ENCODE data around the gene CHP1. TPM values are rescaled to one million over a fixed set of nuclear protein-coding genes. Genes with fewer than 3 reads are reported as not detected.
"Not testable (repeated sequence)": the region's sequence is repeated elsewhere in the genome, so short reads cannot be mapped to it uniquely, and the experiment has no call there.

The CHP1 gene
- total RNA-seq, 1 donor from 2014 or later: 58.6 TPM

DNA sequence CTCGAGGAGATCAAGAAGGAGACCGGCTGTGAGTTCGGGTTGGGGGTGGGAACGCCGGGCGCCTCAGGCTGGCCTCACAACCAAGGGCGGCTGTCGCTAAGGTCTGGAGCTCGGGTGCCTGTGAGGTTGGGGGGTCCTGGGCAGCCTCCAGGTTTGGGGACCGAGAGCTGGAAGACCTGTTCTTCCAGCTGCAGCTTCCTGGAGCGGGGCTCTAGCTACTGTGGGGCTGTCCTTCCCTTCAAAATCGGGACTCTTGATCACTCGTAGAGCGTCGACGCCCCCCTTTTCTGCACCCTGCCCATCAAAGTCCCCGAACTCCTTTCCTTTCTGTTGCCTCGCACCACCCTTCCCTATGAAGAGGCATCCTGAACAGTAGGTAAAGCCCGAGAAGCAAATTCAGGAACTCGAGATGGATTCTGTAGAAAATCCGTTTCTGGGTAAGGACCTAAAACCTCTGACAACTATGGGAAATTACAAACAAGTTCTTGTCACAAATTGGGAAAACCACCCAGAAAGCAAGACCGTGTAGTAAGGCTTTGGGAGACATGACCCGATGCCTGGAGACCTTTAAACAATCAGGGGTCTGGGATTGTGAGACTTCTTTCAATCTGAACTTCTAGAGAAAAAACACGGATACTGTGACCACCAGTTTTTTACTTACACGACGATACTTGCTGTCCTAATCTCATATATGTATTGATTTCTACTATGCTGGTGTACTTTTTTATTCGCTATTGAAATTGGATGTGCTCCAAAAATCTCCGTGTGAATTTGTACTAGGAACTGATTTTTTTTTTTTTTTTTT is 556 bp downstream of the CHP1 start:
- no peaks in the 10 kb centered on the region for H3K36me3 Mint-ChIP-seq (ENCODE audit: low read depth)
- no peak for DNase-seq (ENCODE audit: low spot score)
- H3K27me3 Mint-ChIP-seq (ENCODE audit: low read depth): peaks cover 4% of the 10 kb centered on the region
- intact Hi-C loops (cut with micrococcal nuclease): loop anchor here (1.0 to 2.0 kb wide), 6 partner anchors 51 to 429 kb away; partner anchors contain the start of genes CHAC1, DNAJC17, MGA and NUSAP1
- H3K4me1 Mint-ChIP-seq (ENCODE audit: low read depth): peaks cover 24% of the 10 kb centered on the region
- H3K27ac Mint-ChIP-seq: peak overlapping the region; percentile 85
- no peaks in the 10 kb centered on the region for H3K9me3 Mint-ChIP-seq
- peak overlapping the region; percentile 87 for H3K4me3 Mint-ChIP-seq (ENCODE audit: low read depth)

DNA sequence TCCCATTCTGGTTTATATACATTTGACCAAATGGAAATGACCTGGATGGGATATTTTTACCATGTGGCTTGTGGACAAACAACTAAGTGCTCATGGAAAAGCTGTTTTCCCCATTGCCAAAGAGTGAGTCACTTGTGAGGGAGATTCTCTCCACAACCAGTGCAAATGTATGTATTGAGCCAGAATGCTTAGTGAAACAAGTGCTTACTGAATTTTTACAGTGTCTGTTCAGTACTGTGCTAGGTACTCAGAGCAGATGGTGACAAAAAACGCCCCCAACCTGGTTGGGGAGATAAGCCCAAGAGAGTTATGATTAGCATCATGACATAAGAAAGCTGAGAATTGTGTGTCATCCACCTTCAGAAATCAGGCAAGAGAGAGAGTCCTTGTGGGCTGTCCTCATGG is 2.3 kb downstream of the CHP1 start:
- intact Hi-C loops (cut with micrococcal nuclease): no loop called here

DNA sequence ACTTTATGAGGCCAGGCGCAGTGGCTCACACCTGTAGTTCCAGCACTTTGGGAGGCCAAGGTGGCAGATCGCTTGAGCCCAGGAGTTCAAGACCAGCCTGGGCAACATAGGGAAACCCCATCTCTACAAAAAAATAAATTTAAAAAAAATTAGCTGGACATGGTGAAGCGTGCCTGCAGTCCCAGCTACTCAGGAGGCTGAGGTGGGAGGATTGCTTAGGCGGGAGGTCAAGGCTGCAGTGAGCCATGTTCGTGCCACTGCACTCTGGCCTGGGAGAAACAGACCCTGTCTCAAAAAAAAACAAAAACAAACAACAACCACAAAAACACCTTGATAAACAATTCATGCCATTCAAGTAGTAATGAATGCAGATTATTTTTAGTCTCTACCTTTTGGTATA is 4.2 kb downstream of the CHP1 start:
- DNase-seq (ENCODE audit: low spot score); H3K27ac Mint-ChIP-seq; H3K9me3 Mint-ChIP-seq; H3K27me3 Mint-ChIP-seq (ENCODE audit: low read depth); intact Hi-C loops (cut with micrococcal nuclease); H3K4me3 Mint-ChIP-seq (ENCODE audit: low read depth); H3K36me3 Mint-ChIP-seq (ENCODE audit: low read depth): not testable (repeated sequence)
- peaks cover 31% of the 10 kb centered on the region for H3K4me1 Mint-ChIP-seq (ENCODE audit: low read depth)

More for the DNA sequence above, 2.3 kb downstream of the CHP1 start:
- DNase-seq (ENCODE audit: low spot score): no peak
- Mint-ChIP-seq H3K4me3 (ENCODE audit: low read depth) (no peak overlapping the region), H3K27me3 (ENCODE audit: low read depth) (no peaks in the 10 kb centered on the region), H3K4me1 (ENCODE audit: low read depth) (peaks cover 31% of the 10 kb centered on the region), H3K27ac (no peak overlapping the region), H3K36me3 (ENCODE audit: low read depth) (no peaks in the 10 kb centered on the region), H3K9me3 (no peaks in the 10 kb centered on the region)

DNA sequence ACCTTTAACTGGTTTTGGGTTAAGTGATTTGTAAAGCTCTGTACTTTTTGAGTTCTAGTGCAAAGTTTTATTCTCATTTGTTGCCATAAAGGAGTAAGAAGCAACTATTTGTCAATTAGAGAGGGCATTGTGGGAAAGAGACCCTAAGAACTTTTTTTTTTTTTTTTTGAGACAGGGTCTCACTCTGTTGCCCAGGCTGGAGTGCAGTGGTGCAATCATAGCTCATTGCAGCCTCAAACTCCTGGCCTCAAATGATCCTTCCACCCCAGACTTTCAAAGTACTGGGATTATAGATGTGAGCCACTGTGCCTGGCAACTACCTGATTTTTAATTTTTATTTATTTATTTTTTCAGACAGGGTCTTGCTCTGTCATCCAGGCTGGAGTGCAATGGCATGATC is 4.9 kb downstream of the CHP1 start:
- intact Hi-C loops (cut with micrococcal nuclease): no loop called here
- Mint-ChIP-seq H3K4me1 (ENCODE audit: low read depth) (peaks cover 28% of the 10 kb centered on the region), H3K27me3 (ENCODE audit: low read depth) (no peaks in the 10 kb centered on the region), H3K27ac (no peak overlapping the region), H3K4me3 (ENCODE audit: low read depth) (no peak overlapping the region), H3K36me3 (ENCODE audit: low read depth) (no peaks in the 10 kb centered on the region), H3K9me3 (no peaks in the 10 kb centered on the region)
- no peak for DNase-seq (ENCODE audit: low spot score)

DNA sequence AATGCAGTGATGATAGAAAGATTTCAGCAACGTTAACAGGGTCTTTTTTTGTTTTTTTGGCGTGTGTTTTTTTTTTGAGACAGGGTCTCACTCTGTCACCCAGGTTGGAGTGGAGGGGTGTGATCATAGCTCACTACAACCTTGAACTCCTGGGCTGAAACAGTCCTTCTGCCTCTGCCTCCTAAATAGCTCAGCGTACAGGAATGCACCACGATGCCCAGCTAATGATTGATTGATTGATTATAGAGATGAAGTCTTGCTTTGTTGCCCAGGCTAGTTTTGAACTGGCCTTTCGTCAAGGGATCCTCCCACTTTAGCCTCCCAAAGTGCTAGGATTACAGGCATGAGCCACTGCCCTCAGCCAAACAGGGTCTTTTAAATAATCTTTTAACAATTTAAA is 7.0 kb downstream of the CHP1 start:
- Mint-ChIP-seq H3K4me3 (ENCODE audit: low read depth) (no peak overlapping the region), H3K27ac (no peak overlapping the region), H3K36me3 (ENCODE audit: low read depth) (no peaks in the 10 kb centered on the region), H3K27me3 (ENCODE audit: low read depth) (no peaks in the 10 kb centered on the region), H3K4me1 (ENCODE audit: low read depth) (peaks cover 16% of the 10 kb centered on the region), H3K9me3 (no peaks in the 10 kb centered on the region)
- intact Hi-C loops (cut with micrococcal nuclease): no loop called here
- no peak for DNase-seq (ENCODE audit: low spot score)

DNA sequence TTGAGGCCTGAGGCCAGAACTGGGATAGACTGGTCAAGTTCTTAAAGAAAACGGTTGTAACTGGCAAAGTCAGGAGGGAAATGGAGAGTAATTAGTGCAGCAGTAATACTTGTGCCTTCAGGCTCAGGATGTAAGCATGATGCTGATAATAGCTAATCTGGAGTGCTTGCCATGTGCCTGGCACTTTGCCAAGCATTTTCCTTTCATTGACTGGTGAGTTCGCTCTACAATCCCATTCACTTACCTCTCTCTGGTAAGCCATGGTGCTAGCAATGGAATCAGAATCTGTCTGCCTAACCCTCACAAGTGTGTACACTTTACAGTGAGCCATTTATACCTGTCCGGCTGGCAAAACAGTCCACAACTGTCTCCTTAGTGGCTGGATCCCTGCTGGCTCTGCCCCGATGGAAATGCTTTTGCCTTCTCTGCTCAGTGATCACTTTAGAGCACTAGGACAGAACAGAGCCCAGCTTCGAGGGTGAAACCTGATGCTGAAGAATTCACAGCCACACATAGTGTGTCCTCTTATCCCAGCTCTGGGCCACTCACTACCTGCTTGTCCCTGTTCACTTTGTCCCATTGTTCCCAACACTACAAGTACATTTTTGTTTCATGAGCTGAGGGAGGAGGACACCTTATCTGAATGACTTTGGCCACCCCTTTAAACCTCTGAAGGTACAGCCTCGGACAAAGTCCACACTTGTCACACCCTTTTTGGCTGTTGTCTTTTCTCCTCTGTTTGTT is 10.3 kb downstream of the CHP1 start:
- Mint-ChIP-seq H3K4me1 (ENCODE audit: low read depth) (peaks cover 7% of the 10 kb centered on the region), H3K4me3 (ENCODE audit: low read depth) (no peak overlapping the region), H3K27ac (no peak overlapping the region), H3K9me3 (no peaks in the 10 kb centered on the region), H3K36me3 (ENCODE audit: low read depth) (peaks cover 10% of the 10 kb centered on the region), H3K27me3 (ENCODE audit: low read depth) (no peaks in the 10 kb centered on the region)
- intact Hi-C loops (cut with micrococcal nuclease): no loop called here
- DNase-seq (ENCODE audit: low spot score): no peak

DNA sequence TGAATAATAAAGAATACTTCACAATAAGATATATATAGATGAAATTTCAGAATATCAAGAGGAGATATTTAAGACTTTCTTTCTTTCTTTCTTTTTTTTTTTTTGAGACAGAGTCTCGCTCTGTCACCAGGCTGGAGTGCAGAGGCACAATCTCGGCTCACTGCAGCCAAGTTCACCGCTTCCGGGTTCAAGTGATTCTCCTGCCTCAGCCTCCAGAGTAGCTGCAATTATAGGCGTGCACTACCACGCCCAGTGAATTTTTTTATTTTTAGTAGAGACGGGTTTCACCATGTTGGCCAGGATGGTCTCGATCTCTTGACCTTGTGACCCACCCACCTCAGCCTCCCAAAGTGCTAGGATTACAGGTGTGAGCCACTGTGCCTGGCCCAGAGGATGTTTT is 19.7 kb downstream of the CHP1 start:
- H3K4me1 Mint-ChIP-seq (ENCODE audit: low read depth); H3K9me3 Mint-ChIP-seq; H3K4me3 Mint-ChIP-seq (ENCODE audit: low read depth); intact Hi-C loops (cut with micrococcal nuclease); H3K27ac Mint-ChIP-seq; H3K27me3 Mint-ChIP-seq (ENCODE audit: low read depth); DNase-seq (ENCODE audit: low spot score): not testable (repeated sequence)
- H3K36me3 Mint-ChIP-seq (ENCODE audit: low read depth): peaks cover 17% of the 10 kb centered on the region

DNA sequence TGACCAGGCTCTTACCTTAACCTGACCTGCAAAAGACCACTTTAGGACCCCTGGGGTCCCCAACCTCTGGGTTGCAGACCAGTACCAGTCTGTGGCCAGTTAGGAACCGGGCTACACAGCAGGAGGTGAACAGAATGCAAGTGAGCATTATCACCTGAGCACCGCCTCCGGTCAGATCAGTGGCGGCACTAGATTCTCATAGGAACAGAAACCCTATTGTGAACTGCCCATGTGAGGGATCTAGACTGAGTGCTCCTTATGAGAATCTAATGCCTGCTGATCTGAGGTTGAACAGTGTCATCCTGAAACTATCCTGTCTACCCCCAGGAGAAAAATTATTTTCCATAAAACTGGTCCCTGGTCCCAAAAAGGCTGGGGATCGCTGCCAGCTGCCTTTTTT is 20.3 kb downstream of the CHP1 start:
- Mint-ChIP-seq H3K27me3 (ENCODE audit: low read depth) (no peaks in the 10 kb centered on the region), H3K27ac (no peak overlapping the region), H3K4me3 (ENCODE audit: low read depth) (no peak overlapping the region), H3K36me3 (ENCODE audit: low read depth) (peaks cover 16% of the 10 kb centered on the region), H3K9me3 (no peaks in the 10 kb centered on the region), H3K4me1 (ENCODE audit: low read depth) (peaks cover 3% of the 10 kb centered on the region)
- DNase-seq (ENCODE audit: low spot score): no peak
- intact Hi-C loops (cut with micrococcal nuclease): no loop called here

DNA sequence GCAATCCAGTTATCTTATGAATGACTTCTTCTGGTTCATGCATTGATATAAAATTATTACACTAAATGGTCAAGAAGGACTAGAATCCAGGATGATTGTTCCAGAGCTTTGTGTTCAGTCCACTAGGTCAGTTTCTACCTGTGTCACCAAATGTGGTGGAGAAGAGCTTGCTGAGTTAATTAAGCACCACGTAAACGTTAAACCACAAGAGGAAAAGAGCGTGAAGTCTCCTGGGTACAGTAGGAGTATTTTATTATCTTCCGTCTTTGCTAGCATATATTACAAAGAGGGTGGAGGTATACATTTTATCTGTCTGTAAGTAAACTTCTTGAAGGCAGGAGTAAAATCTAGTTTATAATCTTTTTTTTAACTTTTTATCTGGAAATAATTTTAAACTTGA is 23.5 kb downstream of the CHP1 start:
- H3K9me3 Mint-ChIP-seq: no peaks in the 10 kb centered on the region
- no peaks in the 10 kb centered on the region for H3K27me3 Mint-ChIP-seq (ENCODE audit: low read depth)
- H3K36me3 Mint-ChIP-seq (ENCODE audit: low read depth): peaks cover 21% of the 10 kb centered on the region
- intact Hi-C loops (cut with micrococcal nuclease): no loop called here
- DNase-seq (ENCODE audit: low spot score): no peak
- H3K4me1 Mint-ChIP-seq (ENCODE audit: low read depth): peaks cover 3% of the 10 kb centered on the region
- H3K4me3 Mint-ChIP-seq (ENCODE audit: low read depth): no peak overlapping the region
- H3K27ac Mint-ChIP-seq: no peak overlapping the region

DNA sequence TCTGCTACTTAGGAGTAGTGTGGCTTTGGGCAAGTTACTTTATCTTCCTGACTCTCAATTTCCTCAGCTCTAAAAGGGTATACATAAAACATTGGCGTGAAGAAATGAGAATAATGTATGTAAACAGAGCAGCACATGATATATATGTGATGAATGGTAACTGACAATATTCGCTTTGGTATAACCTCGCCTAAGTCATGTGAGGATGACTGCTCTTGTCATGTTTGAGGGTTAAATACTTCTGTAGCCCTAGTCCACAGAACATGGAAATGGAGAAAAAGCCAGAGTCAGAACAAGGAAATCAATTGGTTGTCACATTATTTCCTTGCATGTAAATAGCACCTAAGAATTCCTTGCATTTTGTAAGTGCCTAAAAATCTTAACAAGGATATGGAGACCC is 25.0 kb downstream of the CHP1 start:
- intact Hi-C loops (cut with micrococcal nuclease): no loop called here
- no peak overlapping the region for H3K27ac Mint-ChIP-seq
- H3K27me3 Mint-ChIP-seq (ENCODE audit: low read depth): no peaks in the 10 kb centered on the region
- no peak overlapping the region for H3K4me3 Mint-ChIP-seq (ENCODE audit: low read depth)
- peaks cover 3% of the 10 kb centered on the region for H3K4me1 Mint-ChIP-seq (ENCODE audit: low read depth)
- H3K36me3 Mint-ChIP-seq (ENCODE audit: low read depth): peaks cover 21% of the 10 kb centered on the region
- no peak for DNase-seq (ENCODE audit: low spot score)
- no peaks in the 10 kb centered on the region for H3K9me3 Mint-ChIP-seq

DNA sequence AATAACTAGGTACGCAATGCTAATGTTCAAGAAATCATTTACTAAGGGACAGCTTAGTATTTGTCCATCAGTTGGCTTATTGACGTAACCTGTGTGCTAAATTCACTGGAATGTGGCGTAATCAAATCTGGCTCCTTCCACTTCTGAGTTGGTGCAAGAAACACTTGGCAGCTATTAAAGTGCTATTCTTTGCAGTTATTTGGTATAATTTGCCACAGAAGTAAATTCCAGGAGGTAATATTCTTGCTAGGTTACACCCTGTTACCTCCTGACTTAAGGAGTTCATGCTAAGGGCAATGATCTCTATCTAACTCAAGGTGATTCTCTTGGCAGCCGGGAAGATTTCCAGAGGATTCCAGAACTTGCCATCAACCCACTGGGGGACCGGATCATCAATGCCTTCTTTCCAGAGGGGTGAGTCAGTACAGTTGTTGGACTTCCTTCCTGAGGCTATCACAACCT is 25.5 kb downstream of the CHP1 start:
- intact Hi-C loops (cut with micrococcal nuclease): no loop called here
- H3K27ac Mint-ChIP-seq: no peak overlapping the region

DNA sequence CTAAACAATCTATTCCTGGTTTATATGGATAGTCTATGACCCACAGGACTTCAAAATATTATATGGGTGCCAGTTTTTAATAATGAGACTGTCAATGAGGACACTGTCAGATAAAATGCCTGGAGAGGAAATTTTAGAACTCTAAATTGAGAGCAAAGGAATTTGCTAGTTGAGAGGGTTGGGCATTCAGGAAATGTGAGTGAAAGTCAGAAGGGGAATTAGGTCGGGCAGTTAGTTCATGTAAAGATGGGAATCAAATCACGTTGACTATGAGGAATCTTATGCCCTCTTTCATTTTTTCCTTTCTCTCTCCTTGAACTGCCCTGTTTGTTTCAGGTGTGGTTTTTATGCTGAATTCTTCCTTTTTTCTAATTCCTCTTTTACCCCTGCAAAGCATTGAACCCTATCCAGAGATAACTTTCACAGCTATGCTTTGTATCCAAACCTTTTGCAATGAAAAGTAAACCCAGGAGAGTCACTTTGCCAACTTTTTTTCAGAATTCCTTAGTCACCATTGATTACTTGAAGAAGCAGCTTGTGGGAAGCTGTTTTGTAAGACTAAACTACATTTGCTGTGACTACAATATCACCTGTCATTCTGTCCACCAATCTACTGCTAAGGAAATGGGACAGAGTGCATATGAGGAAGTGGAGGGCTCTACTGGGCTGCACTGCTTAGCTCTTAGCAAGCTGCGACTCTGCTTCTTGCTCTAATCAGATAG is 27.8 kb downstream of the CHP1 start:
- no peaks in the 10 kb centered on the region for H3K9me3 Mint-ChIP-seq

More for the DNA sequence above, 25.5 kb downstream of the CHP1 start:
- no peak for DNase-seq (ENCODE audit: low spot score)
- H3K36me3 Mint-ChIP-seq (ENCODE audit: low read depth): peaks cover 21% of the 10 kb centered on the region
- peaks cover 3% of the 10 kb centered on the region for H3K4me1 Mint-ChIP-seq (ENCODE audit: low read depth)
- H3K9me3 Mint-ChIP-seq: no peaks in the 10 kb centered on the region
- H3K4me3 Mint-ChIP-seq (ENCODE audit: low read depth): no peak overlapping the region
- no peaks in the 10 kb centered on the region for H3K27me3 Mint-ChIP-seq (ENCODE audit: low read depth)

More for the DNA sequence above, 27.8 kb downstream of the CHP1 start:
- Mint-ChIP-seq H3K4me1 (ENCODE audit: low read depth) (peaks cover 3% of the 10 kb centered on the region), H3K27ac (no peak overlapping the region), H3K27me3 (ENCODE audit: low read depth) (no peaks in the 10 kb centered on the region), H3K36me3 (ENCODE audit: low read depth) (peaks cover 18% of the 10 kb centered on the region), H3K4me3 (ENCODE audit: low read depth) (no peak overlapping the region)
- intact Hi-C loops (cut with micrococcal nuclease): no loop called here
- no peak for DNase-seq (ENCODE audit: low spot score)
